RCC 7860 (cell line): ENCODE data around the gene LRIG3.

Experiments
- DNase-seq: peaks from one replicate; pipeline ENCODE4 v3.0.0-alpha.2; 2015; ENCODE audit warnings: low spot score
- FAIRE-seq: peaks from 2 replicates; lab custom pipeline; 2012; peaks lifted over from hg19 to GRCh38; lab: Jason Lieb, UNC

LRIG3 gene

DNA sequence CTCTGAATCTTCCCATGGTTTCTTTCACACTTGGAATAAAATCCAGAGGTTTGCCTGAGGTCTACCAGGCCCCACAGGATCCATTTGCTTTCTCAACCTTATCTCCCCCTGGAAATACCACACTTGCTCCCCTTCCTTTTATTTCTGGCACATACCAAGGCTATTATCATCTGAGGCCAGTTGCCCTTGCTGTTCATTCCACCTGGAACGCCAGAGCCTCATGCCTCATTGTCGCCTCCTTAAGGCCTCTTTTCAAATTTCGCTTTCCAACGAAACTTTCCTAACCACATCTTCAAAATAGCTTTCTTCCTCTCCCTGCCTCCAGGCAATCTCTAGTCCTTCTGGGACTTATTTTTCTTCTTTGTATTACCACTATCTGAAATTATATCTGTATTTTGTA, 11.2 kb upstream of the LRIG3 start:
- no peak for FAIRE-seq
- DNase-seq = no peak

DNA sequence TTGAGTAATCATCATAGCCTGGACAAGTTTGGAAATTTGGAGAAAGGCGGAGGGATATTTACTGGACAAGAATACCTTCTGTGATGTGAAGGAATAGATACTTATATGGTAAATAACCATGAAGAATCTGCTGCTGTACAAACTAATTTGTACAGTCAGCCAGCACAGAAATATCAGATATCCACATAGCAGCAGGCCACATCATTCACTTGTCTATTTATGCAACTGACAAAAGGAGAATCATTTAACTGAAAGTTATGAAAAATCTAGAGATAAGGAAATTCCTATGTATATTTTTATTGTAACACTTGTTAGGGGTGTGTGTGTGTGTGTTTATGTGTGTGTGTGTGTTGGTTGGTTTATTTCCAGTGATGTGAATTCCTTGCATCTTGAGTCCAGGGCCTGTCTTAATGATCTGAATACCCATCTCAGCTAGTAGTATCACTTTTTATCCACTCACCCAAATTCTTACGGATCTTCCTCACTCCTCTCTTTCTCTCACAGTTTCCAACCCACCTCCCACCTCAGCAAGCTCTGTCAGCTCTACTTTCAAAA, 10.5 kb upstream of the LRIG3 start:
- no peak for DNase-seq
- no peak for FAIRE-seq

DNA sequence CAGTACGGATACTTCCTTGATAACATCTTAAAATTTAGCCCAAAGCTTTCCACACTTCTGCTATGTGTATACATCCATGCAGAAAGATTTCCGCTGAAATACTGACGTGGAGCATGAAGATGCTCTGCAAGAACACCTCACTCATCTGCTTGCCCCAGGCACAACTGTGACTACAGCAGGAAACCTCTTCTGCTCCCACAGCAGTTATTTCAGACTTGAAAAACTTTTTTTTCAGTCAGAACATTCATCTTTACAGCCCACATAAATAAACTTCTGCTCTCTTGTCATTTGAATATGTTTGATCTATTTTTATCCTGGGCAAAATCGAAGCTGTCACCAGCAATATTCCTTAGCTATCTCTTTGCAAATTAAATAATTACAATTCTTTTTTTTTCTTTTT, 6.8 kb upstream of the LRIG3 start:
- FAIRE-seq = no peak
- DNase-seq = no peak

DNA sequence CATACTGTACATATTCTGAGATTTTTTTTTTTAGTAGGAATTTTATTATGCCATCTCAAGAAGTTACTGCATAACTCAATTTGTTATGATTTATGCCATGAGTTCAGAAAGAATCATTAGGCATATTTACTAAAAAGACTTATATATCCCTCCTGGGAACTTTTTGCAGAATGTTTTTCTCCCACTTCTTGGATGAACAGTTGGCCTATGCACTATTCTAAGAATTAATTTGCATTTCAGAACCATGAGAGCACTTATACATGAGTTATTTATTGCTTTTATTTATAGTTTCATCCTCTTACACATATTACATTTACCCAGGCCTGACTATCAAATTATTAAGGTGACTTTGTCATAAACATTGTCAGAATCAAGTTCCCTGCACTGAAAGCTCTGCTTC, 6.3 kb upstream of the LRIG3 start:
- DNase-seq = no peak
- no peak for FAIRE-seq

DNA sequence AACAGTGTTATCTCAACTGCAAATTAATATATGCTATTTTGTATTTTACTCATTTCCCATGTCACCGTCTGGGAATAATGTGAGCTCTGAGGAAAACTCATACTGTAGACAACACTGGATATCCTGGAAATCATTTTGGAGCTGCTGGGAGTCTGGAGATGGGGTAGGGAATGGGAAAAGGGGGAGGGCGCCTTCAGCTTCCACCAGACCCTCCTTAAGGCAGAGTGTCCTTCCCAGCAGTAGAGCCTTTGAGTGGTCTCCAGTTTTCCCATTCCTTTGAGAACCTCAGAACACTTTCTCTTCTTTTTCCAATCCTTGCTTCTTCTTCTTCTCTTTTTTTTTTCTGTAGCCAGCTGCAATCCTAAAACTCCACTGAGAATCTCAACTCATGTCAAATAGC, 5.4 kb upstream of the LRIG3 start:
- DNase-seq = no peak
- no peak for FAIRE-seq

DNA sequence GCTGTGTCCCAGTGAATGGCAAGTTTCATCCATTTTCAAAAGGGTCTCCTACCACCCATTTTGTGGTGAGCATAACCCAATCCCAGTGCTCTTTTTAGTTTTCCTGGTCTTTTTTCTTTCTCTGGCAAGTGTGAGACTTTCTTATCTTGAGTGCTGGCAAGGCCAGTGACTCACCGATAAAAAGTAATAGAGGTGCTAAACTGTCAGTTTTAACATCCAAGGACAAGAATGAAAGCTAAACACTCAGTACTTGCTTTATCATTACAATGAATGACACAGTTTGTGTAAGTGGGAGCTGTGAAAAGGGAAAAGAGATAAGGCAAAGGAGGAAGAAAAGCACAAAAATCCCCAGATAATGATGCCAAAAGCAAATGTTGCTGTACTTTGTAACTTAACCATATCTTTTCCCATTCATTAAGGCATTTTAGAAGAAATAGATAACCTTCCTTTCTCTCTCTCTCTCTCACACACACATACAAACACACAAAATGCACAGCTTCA, 4.9 kb upstream of the LRIG3 start:
- peak; percentile 7 for DNase-seq
- no peak for FAIRE-seq

DNA sequence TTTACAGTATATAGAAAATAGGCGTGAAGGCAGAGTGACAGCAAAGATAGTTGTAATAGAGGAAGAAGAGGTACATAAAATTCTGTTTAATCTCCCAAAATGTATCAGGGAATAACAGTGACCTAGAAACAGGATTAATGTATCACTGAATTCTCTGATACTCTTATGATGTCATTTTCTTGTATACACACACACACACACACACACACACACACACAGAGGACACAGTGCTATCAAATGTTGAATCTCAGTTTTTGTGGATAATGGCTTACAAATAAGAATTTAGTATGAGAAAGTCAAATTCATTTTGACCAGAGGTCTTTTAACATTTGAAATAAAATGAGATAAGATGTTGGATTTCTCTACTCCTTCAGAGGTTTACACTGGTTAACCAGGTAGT, 4.3 kb upstream of the LRIG3 start:
- FAIRE-seq = no peak
- DNase-seq = no peak

DNA sequence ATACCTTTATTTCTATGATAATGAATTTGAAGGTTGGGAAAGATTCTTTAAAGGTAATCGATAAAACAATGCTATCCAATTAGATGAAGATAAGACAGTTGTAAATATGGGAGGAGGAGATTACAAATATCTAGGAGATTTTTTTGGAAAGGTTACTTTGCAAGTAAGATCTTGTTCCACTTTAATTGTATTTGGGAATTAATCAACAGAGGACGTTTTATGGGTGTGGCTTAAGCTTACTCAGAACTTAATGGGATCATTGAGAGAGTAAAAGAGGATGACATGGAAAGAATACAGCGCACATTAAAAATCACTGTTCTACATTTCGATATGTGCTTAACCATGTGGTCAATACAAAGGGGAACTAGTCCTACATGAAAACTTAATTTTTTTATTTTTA, 3.5 kb upstream of the LRIG3 start:
- FAIRE-seq (no peak), DNase-seq (no peak)

DNA sequence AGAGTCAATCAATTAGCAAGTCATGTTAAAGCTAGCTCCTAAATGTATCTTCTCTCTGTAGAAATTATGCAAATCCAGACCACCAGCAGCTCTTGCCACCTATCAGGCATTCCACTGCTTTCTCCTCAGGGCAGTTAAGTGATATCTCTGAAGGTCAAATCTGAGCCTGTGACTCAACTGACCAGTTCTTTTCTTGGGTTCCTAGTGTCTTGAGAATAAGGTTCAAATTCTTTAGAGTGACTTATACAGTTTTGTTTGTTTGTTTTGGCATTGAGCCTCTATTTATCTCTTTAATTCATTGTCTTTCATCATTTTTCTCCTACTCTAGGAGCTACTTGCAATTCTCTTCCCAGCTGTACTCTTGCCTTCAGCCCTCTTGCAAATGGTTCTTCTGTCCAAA, 2.5 kb upstream of the LRIG3 start:
- DNase-seq (no peak), FAIRE-seq (no peak)

DNA sequence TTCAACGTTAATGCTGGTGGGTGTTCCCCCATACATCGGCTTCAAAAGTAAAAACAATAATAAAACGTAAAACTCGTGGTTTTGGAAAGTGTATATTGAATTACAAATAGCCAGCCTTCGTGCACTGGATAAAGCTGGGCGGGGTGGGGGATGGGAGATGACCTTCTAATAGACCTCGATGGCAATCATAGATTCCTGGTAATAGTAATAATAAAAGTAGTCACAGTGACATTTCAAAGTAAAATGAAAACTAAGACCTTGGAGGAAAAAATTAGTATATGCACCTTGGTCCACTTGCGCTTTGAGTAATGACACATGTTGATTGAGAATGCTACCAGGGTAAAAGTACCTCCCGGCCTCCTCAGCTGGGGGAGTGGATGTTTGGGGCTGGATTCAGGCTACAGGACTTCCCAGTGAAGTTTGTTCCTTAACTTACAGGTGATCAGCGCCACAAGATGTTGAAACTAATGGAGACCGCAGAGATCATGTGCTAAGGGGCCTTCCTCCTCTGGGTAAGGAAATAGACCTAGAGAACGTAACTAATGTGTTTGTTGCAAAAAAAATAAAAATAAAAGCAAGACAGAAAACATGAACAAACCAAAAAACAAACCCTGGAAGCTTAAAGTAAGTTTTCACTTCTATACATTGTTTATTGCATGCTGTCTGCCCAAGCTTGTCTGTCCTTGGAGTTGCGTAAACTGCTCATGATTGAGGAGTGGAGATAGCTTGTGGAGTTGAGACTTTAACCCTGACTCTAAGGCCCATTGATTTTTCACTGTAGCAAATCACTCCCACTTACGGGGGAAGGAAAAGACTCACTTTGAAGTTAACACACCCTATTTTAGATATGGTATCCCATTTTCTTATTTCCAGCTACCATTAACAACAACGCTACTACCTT, 907 bp upstream of the LRIG3 start:
- DNase-seq = no peak
- no peak for FAIRE-seq

DNA sequence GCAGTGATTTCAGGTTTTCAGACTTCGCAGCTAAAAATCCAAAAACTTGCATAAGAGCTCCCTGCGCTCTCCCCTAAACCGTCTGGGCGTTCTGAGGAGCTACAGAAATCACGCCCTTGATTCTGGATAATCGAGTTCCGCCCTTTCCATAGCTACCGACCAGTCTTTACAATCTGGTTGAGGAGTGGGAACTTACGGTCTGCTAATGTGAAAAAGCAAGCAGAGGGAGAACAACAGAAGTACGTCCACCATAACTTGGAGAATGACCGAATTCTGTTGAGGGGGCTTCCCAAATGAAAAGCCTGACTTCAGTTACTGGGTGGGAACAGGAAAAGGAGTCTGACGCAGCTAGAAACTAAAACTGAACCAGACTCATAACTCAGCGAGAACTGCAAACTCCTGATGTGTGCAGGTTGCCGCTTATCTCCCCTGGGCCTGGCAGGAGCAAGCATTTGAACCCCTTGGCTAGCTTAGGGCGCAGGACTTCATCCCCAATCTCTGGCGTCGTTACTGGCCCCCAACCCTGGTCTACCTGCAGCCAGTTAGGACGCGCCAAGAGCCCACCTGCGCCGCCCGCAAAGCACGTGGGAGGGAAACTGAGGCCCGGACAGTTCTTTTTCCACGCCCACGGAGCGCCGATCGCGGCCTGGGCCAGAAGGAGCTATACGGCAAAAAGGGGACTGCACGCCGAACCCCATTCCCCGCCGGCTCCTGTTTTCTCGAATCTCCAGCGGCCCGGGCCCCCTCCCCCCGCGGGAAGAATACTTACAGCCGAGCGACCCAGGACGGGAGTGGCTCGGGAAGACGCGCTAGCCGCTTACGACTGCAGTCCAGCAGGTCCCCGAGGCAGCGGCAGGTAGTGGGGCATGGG, 838 bp downstream of the LRIG3 start:
- FAIRE-seq (no peak), DNase-seq (peak; percentile 13)

DNA sequence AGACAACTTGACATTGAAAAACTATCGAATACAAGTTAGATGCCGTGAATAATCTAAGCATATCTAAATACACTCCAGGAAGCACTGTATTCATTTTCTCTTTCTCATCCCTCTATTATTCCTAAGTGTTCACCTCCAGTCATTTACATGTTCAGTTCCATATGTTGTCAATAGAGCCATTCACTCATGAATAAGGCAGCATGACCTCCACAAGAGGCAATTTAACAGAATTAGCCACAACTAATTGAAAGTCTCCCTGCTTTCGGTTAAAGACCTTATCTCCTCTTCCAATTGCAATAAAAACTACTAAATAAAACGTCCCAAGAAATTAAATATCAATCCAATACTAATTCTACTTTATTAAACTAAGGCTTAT, 1.8 kb downstream of the LRIG3 start:
- FAIRE-seq (no peak), DNase-seq (no peak)

DNA sequence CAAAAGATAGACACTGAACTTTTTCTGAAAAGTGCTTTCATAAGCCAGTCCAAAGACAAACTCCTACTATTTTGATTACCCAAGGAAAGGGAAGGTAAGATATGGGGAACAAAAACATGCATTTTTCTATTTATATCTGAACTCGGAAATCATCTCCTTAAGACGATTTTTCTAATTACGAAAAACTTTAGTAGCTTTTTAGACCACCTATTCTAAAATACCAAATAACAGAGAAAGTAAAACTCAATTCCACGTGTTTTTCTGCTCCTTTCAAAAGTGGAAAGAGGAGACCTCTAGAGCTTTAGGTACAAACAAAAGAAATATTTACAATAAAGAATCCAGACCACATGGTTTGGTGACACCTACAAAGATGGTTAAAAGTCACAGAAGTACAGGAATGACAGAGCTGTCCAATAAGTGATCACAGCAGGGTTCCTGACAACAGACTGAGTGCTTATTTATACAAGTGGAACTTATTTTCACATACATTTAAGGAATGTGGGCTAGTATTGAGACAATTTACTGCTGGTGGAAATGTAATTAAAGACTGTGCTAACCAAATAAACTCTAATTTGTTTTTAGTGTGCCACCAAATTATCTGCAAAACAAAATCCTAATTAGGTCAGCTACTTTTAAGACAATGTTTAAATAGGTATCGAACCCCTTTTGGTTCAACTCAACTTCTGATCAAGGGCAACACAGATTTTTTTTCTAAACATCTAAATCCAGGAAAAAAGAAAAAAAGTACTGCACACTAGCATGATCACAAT, 2.4 kb downstream of the LRIG3 start:
- DNase-seq (peak; percentile 15), FAIRE-seq (no peak)

DNA sequence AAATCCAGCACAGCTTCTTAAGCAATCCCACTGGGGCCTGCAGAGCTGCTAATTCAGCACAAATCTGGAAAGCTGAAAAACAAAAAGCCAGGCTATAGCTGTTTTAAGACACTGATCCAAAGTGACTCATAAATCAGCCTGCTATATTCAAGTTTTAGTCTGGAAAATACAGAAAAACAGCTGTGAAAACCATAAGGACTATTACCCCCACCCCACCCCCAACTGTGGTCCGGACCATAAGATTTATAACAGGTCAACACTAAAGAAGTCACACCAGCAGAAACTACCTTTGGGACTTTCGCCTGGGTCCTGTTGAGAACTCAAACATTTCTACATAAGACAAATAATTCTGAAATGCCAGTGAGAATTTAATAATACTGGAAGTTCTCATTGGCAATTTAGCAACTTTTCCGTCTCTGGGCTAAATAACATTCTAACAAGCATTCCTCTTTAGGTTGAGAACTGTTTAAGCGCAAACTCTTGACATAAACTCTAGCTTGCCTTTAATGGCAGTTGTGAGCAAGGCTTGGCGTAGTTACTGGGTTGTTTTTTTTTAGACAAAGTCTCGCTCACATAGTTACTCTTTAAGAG, 3.3 kb downstream of the LRIG3 start:
- FAIRE-seq = no peak
- no peak for DNase-seq

DNA sequence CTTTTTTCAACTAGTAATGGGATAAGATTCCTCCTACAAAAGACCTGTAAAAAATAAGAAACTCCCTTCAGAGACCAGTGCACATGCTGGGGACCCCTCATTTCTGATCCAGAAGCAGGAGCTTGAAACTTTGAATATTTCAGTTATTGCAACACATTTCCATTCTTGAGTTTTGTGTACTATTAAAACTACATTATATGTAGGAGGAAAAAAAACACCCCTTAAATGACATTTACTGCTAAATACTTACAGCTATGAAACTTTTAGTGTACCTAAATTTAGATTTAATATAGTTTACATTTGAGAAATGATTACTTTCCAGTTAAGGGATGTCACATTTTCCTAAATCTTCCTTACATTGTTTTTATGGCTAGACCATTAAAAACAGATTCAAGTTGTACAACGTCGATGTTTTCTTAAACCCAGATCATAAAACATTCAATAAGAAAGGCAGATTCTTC, 4.1 kb downstream of the LRIG3 start:
- DNase-seq (no peak), FAIRE-seq (no peak)

DNA sequence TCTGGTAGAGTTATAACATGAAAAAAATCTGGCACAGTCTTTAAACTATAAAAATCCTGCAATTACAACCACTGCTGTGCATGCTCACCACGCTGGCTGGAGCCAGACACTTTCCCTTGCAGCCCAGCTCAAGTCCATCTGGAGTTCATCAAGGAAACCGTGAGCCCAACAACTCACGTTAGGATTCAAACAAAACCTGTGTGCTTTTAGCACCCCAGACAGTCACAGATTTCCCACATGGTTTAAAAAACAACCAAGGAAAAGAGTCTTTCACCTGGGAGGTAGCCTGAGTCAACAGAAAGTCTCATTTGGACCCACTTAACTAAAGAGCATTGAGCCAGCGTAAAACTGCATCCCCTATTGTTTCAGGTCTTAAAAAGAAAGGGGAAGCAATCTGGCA, 4.7 kb downstream of the LRIG3 start:
- FAIRE-seq = no peak
- DNase-seq = no peak

DNA sequence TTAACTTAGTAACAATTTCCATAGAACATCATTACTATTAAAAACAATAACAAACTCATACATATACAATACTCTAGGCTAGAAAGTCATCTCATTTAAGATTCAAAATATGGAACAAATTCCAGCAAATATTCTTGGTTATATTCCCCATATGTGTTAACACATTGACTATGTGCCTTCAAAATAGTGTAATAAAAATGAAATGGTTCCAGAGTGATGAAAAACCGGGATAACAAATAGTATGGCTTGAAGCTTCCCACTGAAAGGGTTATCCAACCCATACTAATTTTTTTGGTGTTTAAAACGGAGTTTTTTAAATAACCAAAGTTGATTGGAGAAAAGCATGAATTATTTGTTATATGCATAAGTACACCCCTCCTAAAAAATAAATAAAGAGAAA, 5.3 kb downstream of the LRIG3 start:
- no peak for DNase-seq
- FAIRE-seq = no peak

DNA sequence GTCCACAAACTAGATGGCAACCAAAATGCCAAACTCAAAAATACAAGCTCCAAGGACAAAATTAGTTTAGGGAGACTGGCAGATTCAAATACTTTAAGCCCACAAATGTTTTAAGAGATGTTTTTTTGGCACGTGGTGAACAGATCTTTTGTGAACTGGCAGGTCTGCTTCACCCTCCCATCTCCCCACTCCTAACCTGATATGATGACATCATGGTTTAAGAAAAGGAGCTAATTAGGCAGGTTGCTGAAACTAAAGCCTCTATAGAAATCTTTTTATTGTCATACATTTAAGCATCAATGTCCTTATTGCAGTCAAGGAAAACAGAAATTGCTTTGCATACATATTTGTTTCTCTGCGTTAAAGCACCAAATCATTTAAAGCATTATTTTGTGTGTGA, 5.8 kb downstream of the LRIG3 start:
- FAIRE-seq = no peak
- DNase-seq = no peak

DNA sequence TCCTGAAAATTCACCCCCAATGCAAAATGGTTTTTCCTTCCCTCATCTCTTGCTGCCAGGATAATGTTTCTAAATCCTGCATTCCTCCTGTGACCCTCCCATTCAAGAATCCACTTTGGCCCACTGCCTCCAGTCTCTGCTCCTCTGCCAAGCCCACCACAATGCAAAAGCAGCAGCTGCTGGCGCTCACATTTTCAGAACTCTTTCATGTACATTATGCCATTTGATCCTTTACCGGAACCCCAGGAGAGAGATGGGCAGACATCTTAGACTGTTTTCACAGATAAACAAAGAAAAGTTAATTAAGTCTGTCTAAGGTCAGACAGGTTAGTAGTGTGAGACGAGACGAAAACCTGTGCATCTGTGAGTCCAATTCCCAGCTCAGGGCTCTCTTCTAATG, 12.9 kb downstream of the LRIG3 start:
- FAIRE-seq = no peak
- no peak for DNase-seq

DNA sequence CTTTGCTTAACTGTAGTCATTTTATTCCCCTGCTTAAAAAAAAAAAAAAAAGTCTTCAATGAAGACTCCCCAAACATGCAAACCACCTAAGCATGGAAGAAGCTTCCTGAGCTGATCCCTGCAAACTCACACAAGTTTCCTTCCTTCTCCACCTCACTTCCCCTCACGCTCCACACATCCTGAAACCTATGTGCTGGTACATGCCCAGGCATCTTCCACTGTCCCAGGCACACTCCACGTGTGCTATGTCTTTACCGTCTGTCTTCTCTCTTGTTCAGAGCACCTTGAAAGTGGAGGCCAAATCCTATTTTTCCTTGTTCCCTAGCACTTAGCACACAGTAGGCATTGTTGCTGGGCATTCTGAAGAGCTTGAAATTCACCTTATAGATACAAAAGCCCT, 13.4 kb downstream of the LRIG3 start:
- DNase-seq (no peak), FAIRE-seq (no peak)
